Skeletal muscle tissue (tissue), 4 donors: ENCODE data around the gene TRIM22. TPM values are rescaled to one million over a fixed set of nuclear protein-coding genes. Genes with fewer than 3 reads are reported as not detected.
"Not testable (repeated sequence)": the region's sequence is repeated elsewhere in the genome, so short reads cannot be mapped to it uniquely, and the experiment has no call there.

Experiments used
- H3K27ac ChIP-seq: one replicate; pipeline ENCODE4 v1.7.0; 2013; ENCODE audit warnings: mild to moderate bottlenecking, low read depth, low read length, inconsistent platforms
- H3K27me3 ChIP-seq, 3 donors: one replicate each; pipeline ENCODE4 v1.7.0; 2013; ENCODE audit warnings: low read length in 3 of 3; ENCODE audit not compliant: control insufficient read depth in 3 of 3, insufficient read depth in 3 of 3
- H3K36me3 ChIP-seq, 3 donors: one replicate each; pipeline ENCODE4 v1.7.0; 2013; ENCODE audit warnings: low read length in 3 of 3; ENCODE audit not compliant: control insufficient read depth in 3 of 3, insufficient read depth in 3 of 3
- H3K4me1 ChIP-seq, 3 donors: one replicate each; pipeline ENCODE4 v1.7.0; 2013; ENCODE audit warnings: low read length in 3 of 3, mild to moderate bottlenecking in 3 of 3; ENCODE audit not compliant: control insufficient read depth in 3 of 3, insufficient read depth in 3 of 3
- H3K4me3 ChIP-seq, 3 donors: one replicate each; pipeline ENCODE4 v1.7.0; 2013; ENCODE audit warnings: low read length in 3 of 3
- H3K9ac ChIP-seq, 3 donors: one replicate each; pipeline ENCODE4 v1.7.0; 2013; ENCODE audit warnings: low read length in 3 of 3, mild to moderate bottlenecking in 3 of 3, moderate library complexity in 2 of 3, low read depth in 1 of 3
- H3K9me3 ChIP-seq, 3 donors: one replicate each; pipeline ENCODE4 v1.7.0; 2013; ENCODE audit warnings: low read length in 3 of 3; ENCODE audit not compliant: control insufficient read depth in 3 of 3
- total RNA-seq: library from RNA; depleted of rRNA; stranded (reverse); fragments of >200 nt; gene quantifications from one replicate; pipeline ENCODE4 v1.2.3, GENCODE V29; 2014
- donor health status: Osteomylitis.

TRIM22 gene
- total RNA-seq, 1 donor from 2014 or later: 13.0 TPM

DNA sequence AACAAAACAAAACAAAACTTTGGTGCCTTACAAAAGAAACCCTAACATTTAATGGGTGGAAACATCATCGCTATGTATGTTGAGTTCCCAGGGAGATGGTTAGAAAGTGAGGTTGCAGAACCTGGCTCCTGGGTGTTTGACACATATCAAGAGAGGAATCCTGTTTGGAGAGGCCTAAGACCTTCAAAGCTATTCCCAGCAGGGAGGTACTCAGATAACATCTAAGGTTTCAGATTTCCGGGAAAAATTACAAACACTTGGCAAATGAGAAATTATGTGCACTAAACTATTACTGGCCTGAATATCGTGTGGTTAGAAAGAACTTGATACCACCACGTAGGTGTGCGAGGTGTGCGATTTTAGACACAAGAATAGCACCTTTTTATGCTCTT is 23.2 kb upstream of the TRIM22 start:
- Histone ChIP-seq H3K4me3 (no peak overlapping the region), H3K36me3 (peaks cover 0 to 5% (median 0%) of the 10 kb centered on the region in 3 donors), H3K9me3 (no peaks in the 10 kb centered on the region), H3K27ac (no peak overlapping the region), H3K4me1 (no peaks in the 10 kb centered on the region), H3K27me3 (no peaks in the 10 kb centered on the region), H3K9ac (no peak overlapping the region)

DNA sequence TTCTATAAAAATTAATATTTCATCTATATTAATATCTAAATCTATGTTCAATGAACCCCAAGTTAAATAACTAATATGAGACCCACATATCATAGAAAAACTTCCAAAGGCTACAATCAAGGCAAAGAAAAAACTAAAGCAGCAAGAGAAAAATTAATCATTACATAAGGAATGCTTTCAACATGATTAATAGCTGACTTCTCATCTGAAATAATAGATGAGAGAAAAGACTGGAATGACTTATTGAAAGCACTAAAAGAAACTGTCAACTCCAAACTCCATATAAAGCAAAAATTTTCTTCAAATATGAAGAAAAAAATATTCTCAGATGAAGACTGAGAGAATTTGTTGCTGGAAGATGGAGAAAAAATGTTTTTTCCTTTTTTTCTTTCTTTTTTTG is 17.8 kb upstream of the TRIM22 start:
- no peak overlapping the region for H3K9ac ChIP-seq
- H3K4me3 ChIP-seq: no peak overlapping the region
- no peaks in the 10 kb centered on the region for H3K4me1 ChIP-seq
- H3K36me3 ChIP-seq: peaks cover 0 to 6% (median 4%) of the 10 kb centered on the region in 3 donors
- no peaks in the 10 kb centered on the region for H3K27me3 ChIP-seq
- no peaks in the 10 kb centered on the region for H3K9me3 ChIP-seq
- no peak overlapping the region for H3K27ac ChIP-seq

DNA sequence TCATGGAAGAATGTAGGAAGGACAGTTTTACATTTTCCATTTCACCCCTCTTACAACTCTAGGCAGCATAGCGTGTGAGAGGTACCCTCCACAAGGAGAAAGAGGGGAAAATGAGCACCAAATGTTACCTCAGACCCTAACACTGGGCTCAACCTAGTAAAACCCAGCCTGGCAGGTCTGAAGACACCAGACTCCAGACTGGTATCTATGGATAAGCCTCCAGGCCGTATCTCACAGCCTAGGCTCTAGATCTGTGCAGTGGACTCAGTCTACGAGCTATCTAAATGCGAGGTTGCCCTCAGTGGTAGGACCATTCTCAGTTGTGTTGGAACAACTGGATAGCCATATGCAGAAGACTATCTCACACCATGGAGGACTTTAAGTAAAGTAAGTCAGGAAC is 15.2 kb upstream of the TRIM22 start:
- Histone ChIP-seq H3K4me3 (no peak overlapping the region), H3K27me3 (no peaks in the 10 kb centered on the region), H3K27ac (no peak overlapping the region), H3K36me3 (peaks cover 0 to 16% (median 12%) of the 10 kb centered on the region in 3 donors), H3K9ac (no peak overlapping the region), H3K4me1 (no peaks in the 10 kb centered on the region), H3K9me3 (no peaks in the 10 kb centered on the region)

DNA sequence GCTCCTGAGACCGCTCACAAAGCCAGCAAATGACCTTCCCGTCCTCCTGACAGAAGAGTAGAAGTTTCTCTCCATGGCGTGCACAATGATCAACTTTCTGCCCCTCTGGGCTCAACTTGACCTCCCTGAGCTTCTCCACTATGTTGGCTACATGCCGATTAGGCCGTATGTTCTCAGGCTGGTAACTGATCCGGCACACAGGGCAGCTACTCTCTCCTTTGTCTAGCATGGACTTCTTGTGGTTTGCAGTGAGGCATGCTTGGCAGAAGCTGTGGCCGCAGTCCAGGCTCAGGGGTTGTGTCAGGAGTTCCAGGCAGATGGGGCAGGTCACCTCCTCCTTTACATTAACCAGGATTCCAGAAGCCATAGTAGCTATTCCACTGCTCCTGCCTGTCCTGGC is 9.8 kb upstream of the TRIM22 start:
- Histone ChIP-seq H3K4me1 (peaks cover 0 to 5% (median 0%) of the 10 kb centered on the region in 3 donors), H3K4me3 (no peak overlapping the region), H3K36me3 (peaks cover 0 to 19% (median 7%) of the 10 kb centered on the region in 3 donors), H3K9me3 (no peaks in the 10 kb centered on the region), H3K27ac (no peak overlapping the region), H3K27me3 (no peaks in the 10 kb centered on the region), H3K9ac (no peak overlapping the region)

DNA sequence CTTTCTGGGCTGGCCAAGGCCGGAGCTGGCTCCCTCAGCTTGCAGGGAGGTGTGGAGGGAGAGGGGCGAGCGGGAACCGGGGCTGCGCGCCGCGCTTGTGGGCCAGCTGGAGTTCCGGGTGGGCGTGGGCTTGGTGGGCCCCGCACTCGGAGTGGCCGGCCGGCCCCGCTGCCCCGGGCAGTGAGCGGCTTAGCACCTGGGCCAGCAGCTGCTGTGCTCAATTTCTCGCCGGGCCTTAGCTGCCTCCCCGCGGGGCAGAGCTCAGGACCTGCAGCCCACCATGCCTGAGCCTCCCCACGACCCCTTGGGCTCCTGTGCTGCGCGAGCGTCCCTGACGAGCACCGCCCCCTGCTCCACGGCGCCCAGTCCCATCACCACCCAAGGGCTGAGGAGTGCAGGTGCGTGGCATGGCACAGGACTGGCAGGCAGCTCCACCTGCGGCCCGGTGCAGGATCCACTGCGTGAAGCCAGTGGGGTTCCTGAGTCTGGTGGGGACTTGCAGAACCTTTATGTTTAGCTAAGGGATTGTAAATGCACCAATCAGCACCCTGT is 6.6 kb upstream of the TRIM22 start:
- peaks cover 0 to 18% (median 7%) of the 10 kb centered on the region in 3 donors for H3K36me3 ChIP-seq
- not testable (repeated sequence) for H3K9ac ChIP-seq, H3K4me1 ChIP-seq, H3K4me3 ChIP-seq, H3K9me3 ChIP-seq, H3K27me3 ChIP-seq, H3K27ac ChIP-seq

DNA sequence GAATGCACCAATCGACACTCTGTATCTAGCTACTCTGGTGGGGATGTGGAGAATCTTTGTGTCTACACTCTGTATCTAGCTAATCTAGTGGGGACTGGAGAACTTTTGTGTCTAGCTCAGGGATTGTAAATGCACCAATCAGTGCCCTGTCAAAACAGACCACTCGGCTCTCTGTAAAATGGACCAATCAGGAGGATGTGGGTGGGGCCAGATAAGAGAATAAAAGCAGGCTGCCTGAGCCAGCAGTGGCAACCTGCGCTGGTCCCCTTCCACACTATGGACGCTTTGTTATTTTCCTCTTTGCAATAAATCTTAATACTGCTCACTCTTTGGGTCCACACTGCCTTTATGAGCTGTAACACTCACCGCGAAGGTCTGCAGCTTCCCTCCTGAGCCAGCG is 6.0 kb upstream of the TRIM22 start:
- H3K27me3 ChIP-seq, H3K4me1 ChIP-seq, H3K27ac ChIP-seq, H3K9ac ChIP-seq, H3K9me3 ChIP-seq, H3K4me3 ChIP-seq: not testable (repeated sequence)
- peaks cover 0 to 13% (median under 1%) of the 10 kb centered on the region in 3 donors for H3K36me3 ChIP-seq

DNA sequence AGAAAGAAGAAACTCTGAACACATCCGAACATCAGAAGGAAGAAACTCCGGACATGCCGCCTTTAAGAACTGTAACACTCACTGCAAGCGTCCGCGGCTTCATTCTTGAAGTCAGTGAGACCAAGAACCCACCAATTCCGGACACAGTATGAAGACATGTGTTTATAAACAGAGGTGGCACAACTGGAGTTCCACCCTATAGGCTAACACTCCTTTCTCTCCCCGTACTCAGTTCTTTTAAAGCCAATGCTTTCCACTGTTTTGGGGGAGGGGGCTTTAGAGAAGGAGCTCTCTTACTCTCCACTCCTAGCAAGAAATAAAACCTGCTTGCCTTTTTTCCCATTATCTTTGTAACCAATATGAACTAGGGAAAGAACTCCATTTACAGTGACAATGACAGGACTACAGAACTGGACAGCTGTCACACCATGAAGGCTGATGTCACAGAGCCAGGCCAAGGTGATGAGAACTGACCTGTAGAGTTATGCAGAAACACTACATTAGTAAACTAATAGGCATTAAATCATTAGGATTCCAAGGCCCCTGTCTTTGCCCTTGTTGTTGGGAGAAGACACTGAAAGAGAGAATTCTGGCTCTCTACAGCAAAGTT is 5.4 kb upstream of the TRIM22 start:
- H3K9me3 ChIP-seq: no peaks in the 10 kb centered on the region
- no peaks in the 10 kb centered on the region for H3K27me3 ChIP-seq
- H3K9ac ChIP-seq: peak overlapping the region; percentile 75 to 83 (median 80)
- peak overlapping the region; percentile 86 for H3K27ac ChIP-seq
- peaks cover 0 to 5% (median 2%) of the 10 kb centered on the region in 3 donors for H3K4me1 ChIP-seq
- H3K4me3 ChIP-seq: peak overlapping the region; percentile 77 to 81 (median 79)
- H3K36me3 ChIP-seq: peaks cover 0 to 9% (median 0%) of the 10 kb centered on the region in 3 donors

DNA sequence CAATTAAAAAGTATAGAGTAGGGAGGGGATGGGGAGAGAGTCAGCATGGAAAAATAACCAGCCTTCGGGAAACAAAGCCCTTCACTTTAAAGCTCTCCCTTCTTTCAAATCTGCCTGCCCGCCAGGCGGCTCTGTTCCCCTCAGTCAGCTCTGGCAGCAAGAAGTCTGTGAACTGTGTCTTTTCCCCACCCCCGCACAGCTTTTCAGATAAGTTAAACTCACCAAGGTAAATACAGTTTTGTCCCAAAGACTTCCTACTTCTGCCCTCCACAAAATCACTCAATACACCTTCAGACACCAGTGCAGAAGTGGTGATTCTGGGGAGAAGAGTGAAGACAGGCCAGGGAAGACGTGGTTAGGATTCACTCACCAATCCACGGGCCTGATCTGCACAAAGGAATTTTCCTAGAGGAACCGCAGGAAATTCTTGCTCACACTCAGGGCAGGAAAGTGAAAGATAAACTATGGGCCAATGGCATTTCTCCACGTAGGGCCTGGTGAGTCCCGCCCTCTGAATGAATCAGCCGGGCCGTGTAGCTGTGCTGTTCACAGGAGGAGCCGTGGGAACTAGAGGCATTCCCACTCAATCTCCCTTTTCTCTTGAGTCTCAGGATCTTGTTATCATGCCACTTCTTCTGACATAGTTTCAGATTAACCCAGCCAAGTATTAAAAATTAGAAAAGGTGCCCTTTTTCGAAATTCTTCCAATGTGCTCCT is 4.8 kb upstream of the TRIM22 start, which contains the start of gene TRIM5:
TRIM5 (minus strand) TSS at position 429 of the 717 bp plus-strand sequence. CDS start 4,897 bp downstream, outside the sequence.
- Histone ChIP-seq H3K27me3 (no peaks in the 10 kb centered on the region), H3K9me3 (no peaks in the 10 kb centered on the region), H3K36me3 (peaks cover 0 to 3% (median 0%) of the 10 kb centered on the region in 3 donors), H3K4me1 (peaks cover 0 to 5% (median 2%) of the 10 kb centered on the region in 3 donors), H3K27ac (peak within 1 kb of the TSS; percentile 86), H3K4me3 (peak within 1 kb of the TSS; percentile 77 to 81 (median 79)), H3K9ac (peak within 1 kb of the TSS; percentile 75 to 83 (median 80))

DNA sequence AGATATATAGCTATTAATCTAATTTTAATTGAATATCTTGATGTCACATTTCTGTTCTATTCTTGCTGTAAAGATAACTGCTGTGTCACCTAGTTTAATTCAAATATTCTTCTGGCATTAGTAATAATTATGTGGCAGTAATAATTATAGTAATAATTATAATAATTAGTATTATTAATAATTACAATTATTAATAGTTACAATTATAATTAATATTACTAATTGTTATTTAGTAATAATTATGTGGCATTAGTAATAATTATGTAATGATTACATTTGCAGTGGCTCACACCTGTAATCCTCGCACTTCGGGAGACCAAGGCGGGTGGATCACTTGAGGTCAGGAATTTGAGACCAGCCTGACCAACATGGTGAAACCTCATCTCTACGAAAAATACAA is 3.2 kb upstream of the TRIM22 start:
- Histone ChIP-seq H3K4me1 (peaks cover 0 to 13% (median 2%) of the 10 kb centered on the region in 3 donors), H3K9ac (no peak overlapping the region), H3K27ac (no peak overlapping the region), H3K9me3 (no peaks in the 10 kb centered on the region), H3K4me3 (no peak overlapping the region), H3K27me3 (no peaks in the 10 kb centered on the region), H3K36me3 (no peaks in the 10 kb centered on the region)

DNA sequence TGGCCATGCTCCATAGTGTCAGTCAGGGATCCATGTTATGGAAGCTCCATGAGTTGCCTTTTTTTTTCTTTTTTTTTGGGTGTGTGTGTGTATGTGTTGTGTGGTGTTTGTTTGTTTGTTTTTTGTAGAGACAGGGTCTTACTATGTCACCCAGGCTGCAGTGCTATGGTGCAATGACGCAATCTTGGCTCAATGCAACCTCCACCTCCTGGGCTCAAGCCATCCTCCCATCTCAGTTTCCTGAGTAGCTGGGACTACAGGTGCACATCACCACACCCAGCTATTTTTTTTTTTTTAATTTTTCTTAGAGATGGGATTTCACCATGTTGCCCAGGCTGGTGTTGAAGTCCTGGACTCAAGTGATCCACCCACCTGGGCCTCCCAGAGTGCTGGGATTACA is 1.1 kb upstream of the TRIM22 start:
- Histone ChIP-seq H3K4me1 (peaks cover 0 to 13% (median 2%) of the 10 kb centered on the region in 3 donors), H3K9me3 (no peaks in the 10 kb centered on the region), H3K27ac (peak overlapping the region; percentile 83), H3K27me3 (no peaks in the 10 kb centered on the region), H3K36me3 (no peaks in the 10 kb centered on the region), H3K4me3 (no peak overlapping the region), H3K9ac (no peak overlapping the region)
